GM18868 (cell line): ENCODE measurements around the gene BET1.
"Not testable (repeated sequence)": the region's sequence is repeated elsewhere in the genome, so short reads cannot be mapped to it uniquely, and the experiment has no call there.

ENCODE experiments used
- ATAC-seq: cut with Tn5 transposase; IDR thresholded peaks from one replicate; pipeline ENCODE4 v1.9.1; 2021; ENCODE audit warnings: mild to moderate bottlenecking, moderate library complexity; ENCODE audit not compliant: unreplicated experiment

BET1 gene

GRCh38 chr7:94004024-94004951, at the start of gene BET1:
BET1 (minus strand) TSS chr7:94004355; CDS start chr7:94004216, 139 bp downstream.
- peak; percentile 94 for ATAC-seq

DNA sequence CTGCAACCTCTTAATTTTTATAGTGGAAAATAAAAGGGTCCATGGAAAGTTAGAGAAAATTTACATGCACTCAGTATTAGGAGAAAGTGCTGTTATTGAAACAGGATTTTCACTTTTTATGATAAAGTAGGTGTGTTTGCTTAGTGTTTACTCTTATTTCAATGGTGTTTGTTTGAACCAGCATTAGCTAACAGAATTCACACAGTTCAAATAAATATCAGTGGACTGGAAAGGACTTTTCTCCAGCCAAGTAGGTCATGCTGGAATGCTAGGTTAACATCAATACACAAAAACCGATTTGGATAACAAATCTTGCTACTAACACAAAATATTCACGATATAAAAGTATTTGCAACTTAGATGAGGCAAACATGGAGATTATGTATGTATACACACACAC, 49.4 kb upstream of the BET1 start:
- no peak for ATAC-seq

GRCh38 chr7:94052398-94053180, 48.4 kb upstream of the BET1 start:
- ATAC-seq = peak; percentile 44

DNA sequence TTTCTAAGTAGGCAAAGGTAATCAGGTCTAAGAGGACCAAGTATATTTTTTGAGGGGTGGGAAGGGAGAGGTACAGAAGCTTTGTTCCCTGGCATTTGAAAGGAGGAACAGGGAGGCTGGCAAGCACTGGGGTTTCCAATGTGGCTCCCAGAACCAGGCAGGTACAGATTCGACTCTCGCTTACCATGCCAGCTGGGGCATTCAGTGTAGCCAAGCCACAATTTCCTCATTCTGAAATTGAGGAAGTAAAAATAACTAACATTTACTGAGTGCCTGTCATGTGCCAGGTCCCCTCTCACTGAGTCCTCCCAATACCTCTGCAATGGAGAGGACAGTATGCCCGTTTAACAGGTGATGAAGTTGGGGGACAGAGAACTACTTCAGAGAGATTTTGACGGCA, 45.9 kb upstream of the BET1 start:
- ATAC-seq = peak; percentile 78

GRCh38 chr7:94049615-94050014, 45.5 kb upstream of the BET1 start:
- peak; percentile 25 for ATAC-seq

- no peak for ATAC-seq
These were observed 44.6 kb upstream of the BET1 start for GRCh38 chr7:94048755-94049154.

GRCh38 chr7:94047956-94048355, 43.8 kb upstream of the BET1 start:
- no peak for ATAC-seq

GRCh38 chr7:94045581-94045980, 41.4 kb upstream of the BET1 start:
- ATAC-seq = no peak

GRCh38 chr7:94044806-94045205, 40.7 kb upstream of the BET1 start:
- peak; percentile 64 for ATAC-seq

DNA sequence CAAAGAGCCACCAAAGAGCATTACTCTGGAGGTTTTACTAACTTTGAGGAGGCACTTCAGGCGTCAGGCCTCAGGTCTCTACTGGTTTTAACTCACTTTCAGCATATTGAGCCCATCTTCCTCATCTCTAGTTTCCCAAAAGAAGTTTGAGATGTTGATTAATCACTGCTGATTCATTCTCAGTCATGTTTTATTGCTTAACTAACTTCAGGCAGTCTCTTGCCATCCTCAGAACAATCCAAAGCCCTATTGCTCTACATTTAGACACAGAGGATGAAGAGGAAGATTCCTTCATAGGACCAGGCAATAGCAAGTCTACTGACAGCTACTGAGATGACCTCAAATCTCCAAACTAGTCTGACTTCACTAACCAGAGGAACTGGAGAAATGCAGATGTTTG, 39.1 kb upstream of the BET1 start:
- ATAC-seq = no peak

DNA sequence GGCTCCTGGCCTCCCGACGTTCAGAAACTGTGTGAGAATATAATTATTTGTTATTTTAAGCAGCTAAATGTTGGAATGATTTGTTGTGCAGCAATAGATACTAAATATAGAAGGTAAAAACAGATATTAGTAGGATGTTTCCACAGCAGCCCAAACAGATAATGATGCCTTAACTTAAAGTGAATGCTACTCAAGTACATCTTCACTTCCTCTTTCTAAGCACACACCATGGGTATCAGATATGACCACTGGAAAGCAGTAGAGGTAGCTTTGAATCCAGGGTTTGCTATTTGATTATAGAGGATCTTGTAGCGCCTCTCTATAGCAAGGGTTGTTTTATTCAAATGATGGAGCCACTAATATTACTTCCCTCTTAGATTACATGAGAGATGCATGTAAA, 38.2 kb upstream of the BET1 start:
- peak; percentile 78 for ATAC-seq

DNA sequence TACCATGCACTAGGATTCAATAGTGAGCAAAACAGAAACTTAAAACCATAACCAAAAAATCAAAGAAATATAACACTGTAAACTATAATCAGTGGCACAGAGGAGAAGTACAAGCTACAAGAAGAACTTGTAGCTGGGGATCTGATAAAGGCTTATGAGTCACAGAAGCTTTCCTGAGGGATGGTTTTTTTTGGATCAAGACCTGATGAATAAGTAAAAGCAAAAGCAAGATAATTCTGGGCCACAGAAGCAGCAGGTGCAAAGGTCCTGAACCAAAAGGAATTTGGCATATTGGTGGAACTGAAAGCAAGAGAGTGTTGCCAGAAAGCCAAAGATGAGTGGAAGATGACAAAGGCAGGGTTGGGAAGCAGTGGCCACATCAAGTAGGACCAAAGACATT, 37.4 kb upstream of the BET1 start:
- ATAC-seq = no peak

- no peak for ATAC-seq
These were observed 36.1 kb upstream of the BET1 start for GRCh38 chr7:94040254-94040653.

- peak; percentile 39 for ATAC-seq
These were observed 35.3 kb upstream of the BET1 start for GRCh38 chr7:94039368-94040035.

DNA sequence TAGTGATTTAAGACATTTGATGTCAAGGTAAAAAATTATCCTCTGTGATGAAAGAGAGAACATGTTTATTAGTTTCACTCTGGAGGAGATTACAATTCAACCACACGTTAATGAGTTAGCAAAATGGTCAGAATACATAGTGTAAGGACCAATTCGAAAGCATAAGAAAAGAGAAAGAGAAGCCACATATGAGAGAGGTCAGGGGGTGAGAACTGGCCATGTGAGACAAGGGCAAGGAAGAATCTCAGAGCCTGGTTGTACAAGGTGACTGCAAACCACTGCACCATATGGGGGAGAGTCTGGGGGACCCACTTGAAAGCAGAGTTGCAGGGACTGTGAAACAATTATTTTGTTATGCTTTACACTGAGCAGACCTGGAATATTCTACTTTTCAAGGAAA, 27.7 kb upstream of the BET1 start:
- no peak for ATAC-seq

DNA sequence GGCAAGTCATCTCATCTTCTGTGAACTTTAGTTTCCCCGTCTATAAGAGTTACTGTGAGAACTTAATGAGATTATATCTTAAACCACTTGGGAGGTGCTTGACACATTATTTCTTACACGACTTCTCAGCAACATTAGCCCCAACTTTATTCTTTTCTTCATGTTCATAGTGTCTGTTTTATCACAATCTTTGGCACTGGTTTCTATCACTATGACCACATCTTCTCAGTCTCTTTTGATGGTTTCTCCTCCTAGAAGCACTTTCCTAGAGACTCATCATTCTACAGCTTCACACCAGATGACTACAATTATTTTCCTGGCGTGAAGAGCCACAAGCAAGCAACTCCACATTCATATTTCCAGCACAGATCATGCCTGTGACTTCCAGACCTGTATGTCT, 26.5 kb upstream of the BET1 start:
- ATAC-seq = no peak

- ATAC-seq = no peak
These were observed 25.8 kb upstream of the BET1 start for GRCh38 chr7:94029976-94030375.

DNA sequence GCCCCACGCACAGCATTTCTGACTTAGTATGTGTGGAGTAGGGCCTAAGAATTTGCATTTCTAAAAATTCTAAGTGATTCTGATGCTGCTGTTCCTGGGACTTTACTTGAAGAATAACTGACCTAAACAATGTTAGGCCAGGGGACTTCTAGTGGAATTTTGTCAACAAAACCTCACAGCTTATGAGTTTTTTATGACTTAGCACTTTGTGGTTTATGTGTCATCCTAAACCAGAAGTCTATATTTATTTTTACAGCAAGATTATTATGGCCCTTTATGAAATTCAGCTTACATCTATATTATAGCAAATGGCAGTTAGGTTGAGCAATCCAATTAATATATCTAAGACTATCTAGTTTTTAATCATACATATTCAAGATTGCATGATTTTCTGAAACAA, 24.6 kb upstream of the BET1 start:
- peak; percentile 67 for ATAC-seq

- ATAC-seq = not testable (repeated sequence)
These were observed 22.5 kb upstream of the BET1 start for GRCh38 chr7:94026619-94027018.

DNA sequence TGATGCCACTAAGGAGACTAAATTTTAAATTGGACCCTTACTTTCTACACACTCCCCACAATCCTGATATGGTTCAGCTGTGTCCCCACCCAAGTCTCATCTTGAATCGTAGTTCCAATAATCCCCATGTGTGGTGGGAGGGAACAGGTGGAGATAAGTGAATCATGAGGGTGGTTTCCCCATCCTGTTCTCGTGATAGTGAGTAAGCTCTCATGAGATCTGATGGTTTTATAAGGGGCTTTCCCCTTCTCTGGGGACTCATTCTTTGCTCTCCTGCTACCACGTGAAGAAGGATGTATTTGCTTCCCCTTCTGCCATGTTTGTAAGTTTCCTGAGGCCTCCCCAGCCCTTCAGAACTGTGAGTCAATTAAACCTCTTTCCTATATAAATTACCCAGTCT, 18.4 kb upstream of the BET1 start:
- ATAC-seq = peak; percentile 67

- no peak for ATAC-seq
These were observed 12.6 kb upstream of the BET1 start for GRCh38 chr7:94016786-94017185.
